Measurements from ENCODE around the gene BMP5. TPM values are rescaled to one million over a fixed set of nuclear protein-coding genes. Genes with fewer than 3 reads are reported as not detected.

BMP5 gene
- 1 to 10 TPM in 1 of 2 donors, under 1 TPM in 1; 0.99 to 1.6 TPM for total RNA-seq

GRCh38 chr6:55875400-55875799, at the start of gene BMP5:
Gene BMP5 (minus strand): TSS chr6:55875590. CDS start chr6:55874865, 725 bp downstream.
- Histone ChIP-seq H3K27ac (no peak within 1 kb of the TSS), H3K9me3 (no peaks in the 10 kb centered on the region), H3K27me3 (no peaks in the 10 kb centered on the region), H3K4me1 (no peaks in the 10 kb centered on the region), H3K36me3 (replicated peaks in 1 of 2; ENCODE audit: insufficient read depth in 1 of 2, low read depth in 2 of 2) (no peaks in the 10 kb centered on the region), H3K4me3 (no peak within 1 kb of the TSS)
- 50 to 55% methylated on average over 2 of the region's 2 CpGs for WGBS, 2 donors
- DNase-seq, result no peak
- ATAC-seq, result no peak
- TF ChIP-seq POLR2A (IDR thresholded peaks at IDR 0.05), result no peak
- TF ChIP-seq, protein P1, sequence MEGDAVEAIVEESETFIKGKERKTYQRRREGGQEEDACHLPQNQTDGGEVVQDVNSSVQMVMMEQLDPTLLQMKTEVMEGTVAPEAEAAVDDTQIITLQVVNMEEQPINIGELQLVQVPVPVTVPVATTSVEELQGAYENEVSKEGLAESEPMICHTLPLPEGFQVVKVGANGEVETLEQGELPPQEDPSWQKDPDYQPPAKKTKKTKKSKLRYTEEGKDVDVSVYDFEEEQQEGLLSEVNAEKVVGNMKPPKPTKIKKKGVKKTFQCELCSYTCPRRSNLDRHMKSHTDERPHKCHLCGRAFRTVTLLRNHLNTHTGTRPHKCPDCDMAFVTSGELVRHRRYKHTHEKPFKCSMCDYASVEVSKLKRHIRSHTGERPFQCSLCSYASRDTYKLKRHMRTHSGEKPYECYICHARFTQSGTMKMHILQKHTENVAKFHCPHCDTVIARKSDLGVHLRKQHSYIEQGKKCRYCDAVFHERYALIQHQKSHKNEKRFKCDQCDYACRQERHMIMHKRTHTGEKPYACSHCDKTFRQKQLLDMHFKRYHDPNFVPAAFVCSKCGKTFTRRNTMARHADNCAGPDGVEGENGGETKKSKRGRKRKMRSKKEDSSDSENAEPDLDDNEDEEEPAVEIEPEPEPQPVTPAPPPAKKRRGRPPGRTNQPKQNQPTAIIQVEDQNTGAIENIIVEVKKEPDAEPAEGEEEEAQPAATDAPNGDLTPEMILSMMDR (IDR thresholded peaks at IDR 0.05), result no peak
- intact Hi-C loops (cut with DNase I), result no loop called here

- Histone ChIP-seq H3K9me3 (no peaks in the 10 kb centered on the region), H3K27me3 (peaks cover 0 to 2% of the 10 kb centered on the region in 2 donors), H3K4me1 (no peaks in the 10 kb centered on the region), H3K36me3 (replicated peaks in 1 of 2; ENCODE audit: insufficient read depth in 1 of 2, low read depth in 2 of 2) (no peaks in the 10 kb centered on the region), H3K27ac (no peak overlapping the region), H3K4me3 (no peak overlapping the region)
- intact Hi-C loops (cut with DNase I), result no loop called here
- TF ChIP-seq POLR2A (IDR thresholded peaks at IDR 0.05), result no peak
- TF ChIP-seq, protein P1 (IDR thresholded peaks at IDR 0.05), result no peak
- DNase-seq (no peak), ATAC-seq (no peak)
These were observed 47.0 kb upstream of the BMP5 start for GRCh38 chr6:55922406-55922805.

DNA sequence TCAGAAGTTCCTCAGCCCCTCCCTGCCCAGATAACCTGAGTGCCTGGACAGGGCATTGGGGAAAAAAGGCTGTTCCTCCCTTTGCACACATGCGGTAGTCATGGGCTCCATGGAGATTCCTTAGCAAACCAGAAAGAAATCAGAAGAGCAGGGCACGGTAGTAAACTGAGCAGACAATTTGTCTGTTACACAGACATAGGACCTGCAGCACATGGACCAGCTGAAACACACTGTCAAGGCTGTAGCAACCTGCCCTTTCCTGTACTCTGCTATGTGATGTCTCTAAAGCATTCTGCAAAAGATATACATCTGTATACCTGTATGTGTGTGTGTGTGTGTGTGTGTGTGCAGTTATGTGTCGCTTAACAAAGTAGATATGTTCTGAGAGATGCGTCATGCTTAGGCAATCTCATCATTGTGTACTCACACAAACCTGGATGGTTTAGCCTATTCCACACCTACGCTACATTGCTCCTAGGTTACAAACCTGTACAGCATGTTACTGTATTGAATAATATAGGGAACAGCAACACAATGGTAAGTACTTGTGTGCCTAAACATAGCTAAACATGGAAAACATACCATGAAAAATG, 44.4 kb upstream of the BMP5 start:
- intact Hi-C loops (cut with DNase I), result no loop called here
- Histone ChIP-seq H3K4me3 (no peak overlapping the region), H3K36me3 (replicated peaks in 1 of 2; ENCODE audit: insufficient read depth in 1 of 2, low read depth in 2 of 2) (no peaks in the 10 kb centered on the region), H3K9me3 (no peaks in the 10 kb centered on the region), H3K27ac (no peak overlapping the region), H3K4me1 (no peaks in the 10 kb centered on the region), H3K27me3 (peaks cover 0 to 6% of the 10 kb centered on the region in 2 donors)
- ATAC-seq, result no peak
- WGBS, 2 donors, result 65 to 83% methylated on average over 5 of the region's 5 CpGs
- DNase-seq, result no peak
- TF ChIP-seq, protein P1 (IDR thresholded peaks at IDR 0.05), result no peak
- no peak for TF ChIP-seq POLR2A (IDR thresholded peaks at IDR 0.05)

DNA sequence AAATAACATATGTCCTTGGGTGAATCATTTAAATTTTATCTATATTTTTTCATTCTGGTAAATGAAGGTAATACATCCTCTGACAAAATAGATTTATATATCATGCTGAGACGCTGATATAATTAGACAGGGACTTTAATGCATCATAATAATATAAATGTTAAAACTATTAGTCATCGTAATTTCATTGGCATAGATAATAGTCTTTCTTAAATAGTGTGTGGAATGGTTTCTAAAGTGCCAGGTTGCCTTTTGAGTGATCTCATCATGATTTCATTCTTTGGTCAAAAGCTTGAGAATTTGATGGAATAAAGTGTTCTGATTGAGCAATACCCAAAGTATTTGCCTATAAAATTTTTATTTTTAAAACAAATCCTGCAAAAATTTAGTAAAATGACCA, 43.2 kb upstream of the BMP5 start:
- Histone ChIP-seq H3K36me3 (replicated peaks in 1 of 2; ENCODE audit: insufficient read depth in 1 of 2, low read depth in 2 of 2) (no peaks in the 10 kb centered on the region), H3K4me3 (no peak overlapping the region), H3K27me3 (peaks cover 0 to 6% of the 10 kb centered on the region in 2 donors), H3K9me3 (no peaks in the 10 kb centered on the region), H3K27ac (no peak overlapping the region), H3K4me1 (no peaks in the 10 kb centered on the region)
- 43 to 74% methylated on average over 2 of the region's 2 CpGs for WGBS, 2 donors
- DNase-seq (no peak), ATAC-seq (no peak)
- no peak for TF ChIP-seq POLR2A (IDR thresholded peaks at IDR 0.05)
- TF ChIP-seq, protein P1 (IDR thresholded peaks at IDR 0.05), result no peak
- intact Hi-C loops (cut with DNase I), result no loop called here

DNA sequence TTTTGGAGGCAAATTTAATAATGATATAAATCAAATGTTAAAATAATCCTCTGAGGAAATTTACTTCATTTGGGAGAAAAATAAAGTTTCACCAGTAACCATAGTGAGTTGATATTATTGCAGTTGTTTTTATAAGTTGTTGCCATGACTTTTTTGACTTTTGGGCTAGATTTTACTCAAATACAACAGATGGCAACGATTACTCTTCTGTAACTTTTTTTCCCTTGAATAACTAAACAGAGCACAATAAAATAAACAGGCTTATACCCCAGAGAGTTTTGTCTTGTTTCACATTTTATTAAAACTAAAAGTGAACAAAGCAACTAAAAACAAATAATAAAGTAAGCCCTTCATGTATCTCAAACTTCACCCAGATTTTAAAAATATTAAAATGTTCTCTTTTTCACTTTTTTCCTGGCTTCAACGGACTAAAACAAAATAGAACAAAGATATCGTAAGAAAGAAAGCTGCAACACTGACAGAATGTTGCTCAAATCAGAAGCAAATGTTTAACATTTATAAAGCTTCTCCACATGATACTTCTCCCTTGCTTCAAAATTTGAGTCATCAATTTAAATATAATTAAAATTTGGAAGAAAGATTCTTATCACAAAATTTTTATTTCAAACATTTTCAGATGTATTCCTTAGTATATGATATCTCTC, 42.5 kb upstream of the BMP5 start:
- TF ChIP-seq, protein P1 (IDR thresholded peaks at IDR 0.05), result no peak
- TF ChIP-seq POLR2A (IDR thresholded peaks at IDR 0.05), result no peak
- H3K9me3 ChIP-seq, result no peaks in the 10 kb centered on the region
- no peak overlapping the region for H3K27ac ChIP-seq
- intact Hi-C loops (cut with DNase I), result no loop called here
- no peak for DNase-seq
- H3K4me1 ChIP-seq, result no peaks in the 10 kb centered on the region
- 50 to 55% methylated on average over 3 of the region's 3 CpGs for WGBS, 2 donors
- no peak for ATAC-seq
- no peak overlapping the region for H3K4me3 ChIP-seq
- peaks cover 0 to 6% of the 10 kb centered on the region in 2 donors for H3K27me3 ChIP-seq
- no peaks in the 10 kb centered on the region for H3K36me3 ChIP-seq (replicated peaks in 1 of 2; ENCODE audit: insufficient read depth in 1 of 2, low read depth in 2 of 2)
